HepG2 (cell line): Measurements from ENCODE around the gene LGALS1. TPM values are rescaled to one million over a fixed set of nuclear protein-coding genes. Genes with fewer than 3 reads are reported as not detected.

Experiments
- DMAP1 ChIP-seq: IDR thresholded peaks from 2 replicates; pipeline ENCODE4 v1.6.1; 2016
- KDM5B ChIP-seq: sonication (generic); formaldehyde crosslinking; IDR thresholded peaks from 2 replicates; pipeline ENCODE4 v1.4.0; 2020; ENCODE audit warnings: missing genetic modification reagents, mild to moderate bottlenecking, borderline replicate concordance
- MIER3 ChIP-seq: IDR thresholded peaks from 2 replicates; pipeline ENCODE4 v1.6.1; 2016; ENCODE audit warnings: missing compliant biosample characterization, borderline replicate concordance
- PRMT3 ChIP-seq: sonication (generic); formaldehyde crosslinking; IDR thresholded peaks from 2 replicates; pipeline ENCODE4 v1.8.1; 2022; ENCODE audit warnings: low read depth, mild to moderate bottlenecking, moderate library complexity, missing genetic modification reagents, borderline replicate concordance
- SIN3B ChIP-seq: fragments of 150-350 bp; IDR thresholded peaks from 2 replicates; pipeline ENCODE4 v1.6.1; 2014; ENCODE audit warnings: low read length
- SOX13 ChIP-seq, 3 experiments: fragments of 450-650 bp in 1 of 3; sonication (generic) in 1 of 3; formaldehyde crosslinking in 1 of 3; IDR thresholded peaks in 2 of 3; conservative IDR thresholded peaks in 1 of 3; 2 replicates each; pipeline versions ENCODE4 v1.5.0 to v1.6.1; 2016 to 2020; ENCODE audit warnings: antibody characterized with exemption in 1 of 3, mild to moderate bottlenecking in 1 of 3, missing compliant biosample characterization in 1 of 3, missing genetic modification reagents in 1 of 3, moderate library complexity in 1 of 3
- UBTF ChIP-seq: sonication (generic); formaldehyde crosslinking; IDR thresholded peaks from 2 replicates; pipeline ENCODE4 v1.4.0; 2020; ENCODE audit warnings: mild to moderate bottlenecking, missing genetic modification reagents
- ZHX2 ChIP-seq, 2 experiments: sonication (generic) in 1 of 2; formaldehyde crosslinking in 1 of 2; IDR thresholded peaks; 2 replicates each; pipeline versions ENCODE4 v1.6.1 to v1.9.0; 2014 to 2022; ENCODE audit warnings: antibody characterized with exemption in 1 of 2, borderline replicate concordance in 1 of 2, inconsistent platforms in 1 of 2, low read depth in 1 of 2, missing genetic modification reagents in 1 of 2
- ZNF354B ChIP-seq: sonication (generic); formaldehyde crosslinking; IDR thresholded peaks from 2 replicates; pipeline ENCODE4 v1.8.0; 2022; ENCODE audit warnings: mild to moderate bottlenecking, missing genetic modification reagents
- ZNF432 ChIP-seq: sonication (generic); formaldehyde crosslinking; IDR thresholded peaks from 2 replicates; pipeline ENCODE4 v1.5.0; 2020; ENCODE audit warnings: missing genetic modification reagents, mild to moderate bottlenecking, borderline replicate concordance
- ZNF7 ChIP-seq: IDR thresholded peaks from 2 replicates; pipeline ENCODE4 v1.6.1; 2016; ENCODE audit warnings: missing biosample characterization, missing genetic modification reagents
- ZNF75D ChIP-seq: sonication (generic); formaldehyde crosslinking; IDR thresholded peaks from 2 replicates; pipeline ENCODE4 v1.8.1; 2023; ENCODE audit warnings: missing genetic modification reagents, mild to moderate bottlenecking, borderline replicate concordance
- ZNF780A ChIP-seq: sonication (generic); formaldehyde crosslinking; IDR thresholded peaks from 2 replicates; pipeline ENCODE4 v1.8.0; 2022; ENCODE audit warnings: mild to moderate bottlenecking, missing genetic modification reagents, moderate library complexity
- polyA plus RNA-seq, 8 experiments: library from polyadenylated mRNA; depleted of rRNA in 3 of 8; stranded (reverse) in 7 of 8; unstranded in 1 of 8; fragments of >200 nt; fragmentation: Illumina TruSeq in 4 of 8; extraction: Trizol in 4 of 8; gene quantifications; 2 replicates each; pipeline versions ENCODE4 v1.2.1 to v1.2.3, GENCODE V29; 2011 to 2016; ENCODE audit warnings: low read depth in 4 of 8, missing spikeins in 1 of 8, mixed read lengths in 1 of 8; ENCODE audit not compliant: insufficient read depth in 1 of 8
- total RNA-seq, 5 experiments: library from RNA; depleted of rRNA; stranded (reverse); fragments of >200 nt; fragmentation: Illumina TruSeq; extraction: Trizol; gene quantifications; 2 replicates each; pipeline ENCODE4 v1.2.3, GENCODE V29; 2016; ENCODE audit warnings: low read depth in 1 of 5
- TF ChIP-seq, protein P1 (sequence below): sonication (generic); formaldehyde crosslinking; IDR thresholded peaks from 2 replicates; pipeline ENCODE4 v1.5.1; 2020; ENCODE audit warnings: missing genetic modification reagents, mild to moderate bottlenecking, borderline replicate concordance

The LGALS1 gene
- total and polyA plus RNA-seq, 2 of the 13 experiments (the other 11 are each of a cell fraction or from before 2014, with no cell fraction given) = 103 to 858 TPM

GRCh38 chr22:37659066-37659896, 16.2 kb upstream of the LGALS1 start (continued):
- TF ChIP-seq UBTF (CRISPR knock-in tag) (peak; percentile 55; the same call in 1 of the 2 replicates), ZNF7 (no peak), ZNF75D (no peak), SIN3B (0 out of 2 replicates have a peak, but pooled peaks have one; percentile 28), SOX13 (IDR thresholded peaks at IDR 0.05) (no peak), SOX13 (CRISPR knock-in tag; conservative IDR thresholded peaks at IDR 0.05 in 1 of 2, IDR thresholded peaks at IDR 0.05 in 1 of 2) (peak in 1 of 2 experiments; percentile 63; a peak in 1 of 4 replicates), ZNF432 (no peak), KDM5B (peak; percentile 70; the same call in 1 of the 2 replicates), ZNF780A (peak; percentile 76; the same call in 1 of the 2 replicates), MIER3 (CRISPR knock-in tag) (peak; percentile 75; the same call in 1 of the 2 replicates), ZNF354B (CRISPR knock-in tag) (no peak), PRMT3 (CRISPR knock-in tag) (no peak), DMAP1 (CRISPR knock-in tag) (peak; percentile 78), ZHX2 (IDR thresholded peaks at IDR 0.05; ENCODE audit: low read depth) (no peak), ZHX2 (CRISPR knock-in tag; IDR thresholded peaks at IDR 0.05; ENCODE audit: borderline replicate concordance) (no peak; the same call in 1 of the 2 replicates)
- TF ChIP-seq, protein P1, sequence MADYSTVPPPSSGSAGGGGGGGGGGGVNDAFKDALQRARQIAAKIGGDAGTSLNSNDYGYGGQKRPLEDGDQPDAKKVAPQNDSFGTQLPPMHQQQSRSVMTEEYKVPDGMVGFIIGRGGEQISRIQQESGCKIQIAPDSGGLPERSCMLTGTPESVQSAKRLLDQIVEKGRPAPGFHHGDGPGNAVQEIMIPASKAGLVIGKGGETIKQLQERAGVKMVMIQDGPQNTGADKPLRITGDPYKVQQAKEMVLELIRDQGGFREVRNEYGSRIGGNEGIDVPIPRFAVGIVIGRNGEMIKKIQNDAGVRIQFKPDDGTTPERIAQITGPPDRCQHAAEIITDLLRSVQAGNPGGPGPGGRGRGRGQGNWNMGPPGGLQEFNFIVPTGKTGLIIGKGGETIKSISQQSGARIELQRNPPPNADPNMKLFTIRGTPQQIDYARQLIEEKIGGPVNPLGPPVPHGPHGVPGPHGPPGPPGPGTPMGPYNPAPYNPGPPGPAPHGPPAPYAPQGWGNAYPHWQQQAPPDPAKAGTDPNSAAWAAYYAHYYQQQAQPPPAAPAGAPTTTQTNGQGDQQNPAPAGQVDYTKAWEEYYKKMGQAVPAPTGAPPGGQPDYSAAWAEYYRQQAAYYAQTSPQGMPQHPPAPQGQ (CRISPR knock-in tag) = peak; percentile 64; the same call in 1 of the 2 replicates
